Upper lobe of left lung (tissue), 4 donors: ENCODE measurements around the gene SLC47A1.

ENCODE experiments used
- CTCF ChIP-seq, 6 experiments: fragments of 450-650 bp in 4 of 6; fragments of 200-600 bp in 2 of 6; sonication (generic) in 2 of 6; IDR thresholded peaks; one replicate each; pipeline ENCODE4 v1.5.1; 2016 to 2019; ENCODE audit warnings: antibody characterized with exemption in 6 of 6
- EP300 ChIP-seq, 4 donors: sonication (generic); formaldehyde crosslinking; IDR thresholded peaks; one replicate each; pipeline ENCODE4 v1.5.1; 2017; ENCODE audit warnings: antibody characterized with exemption in 4 of 4, control low read depth in 2 of 4
- POLR2AphosphoS5 ChIP-seq, 2 donors: sonication (generic); formaldehyde crosslinking; IDR thresholded peaks; one replicate each; pipeline ENCODE4 v1.5.1; 2017; ENCODE audit warnings: antibody characterized with exemption in 2 of 2

- TF ChIP-seq CTCF (IDR thresholded peaks at IDR 0.05) (no peak), POLR2AphosphoS5 (IDR thresholded peaks at IDR 0.05) (no peak), EP300 (IDR thresholded peaks at IDR 0.05) (no peak)
These were observed 18.0 kb downstream of the SLC47A1 start for GRCh38 chr17:19551591-19552148.
